ENCODE data around the gene BSND. TPM values are rescaled to one million over a fixed set of nuclear protein-coding genes. Genes with fewer than 3 reads are reported as not detected.
A peak's percentile ranks its signal among the peaks of the same experiment; 100 is the strongest.

BSND gene
- polyA plus RNA-seq, 1 donor = not detected

GRCh38 chr1:55038552-55038838, 39.8 kb downstream of the BSND start:
- no peak for DNase-seq
- 100% methylated on average over 2 of the region's 3 CpGs for WGBS (ENCODE audit: insufficient coverage, low lambda C conversion rate)
- peaks cover 22% of the 10 kb centered on the region for H3K4me1 ChIP-seq (ENCODE audit: control insufficient read depth, insufficient read depth, low read length)
- H3K4me3 ChIP-seq (ENCODE audit: low read length) = no peak overlapping the region
- no peak overlapping the region for H3K27ac ChIP-seq (ENCODE audit: low read length)
- H3K36me3 ChIP-seq (ENCODE audit: control insufficient read depth, insufficient read depth, low read length) = no peaks in the 10 kb centered on the region
- peaks cover 43% of the 10 kb centered on the region for H3K27me3 ChIP-seq (ENCODE audit: control insufficient read depth, insufficient read depth, low read length)
- peaks cover 8% of the 10 kb centered on the region for H3K9me3 ChIP-seq (ENCODE audit: control insufficient read depth, low read depth, low read length)

GRCh38 chr1:55038974-55039341, 40.2 kb downstream of the BSND start:
- H3K27ac ChIP-seq (ENCODE audit: low read length) = no peak overlapping the region
- no peak for DNase-seq
- peaks cover 8% of the 10 kb centered on the region for H3K9me3 ChIP-seq (ENCODE audit: control insufficient read depth, low read depth, low read length)
- H3K36me3 ChIP-seq (ENCODE audit: control insufficient read depth, insufficient read depth, low read length) = no peaks in the 10 kb centered on the region
- no CpG with 5 or more reads among the region's 9 CpGs for WGBS (ENCODE audit: insufficient coverage, low lambda C conversion rate)
- H3K27me3 ChIP-seq (ENCODE audit: control insufficient read depth, insufficient read depth, low read length) = peaks cover 43% of the 10 kb centered on the region
- H3K4me3 ChIP-seq (ENCODE audit: low read length) = no peak overlapping the region
- peaks cover 22% of the 10 kb centered on the region for H3K4me1 ChIP-seq (ENCODE audit: control insufficient read depth, insufficient read depth, low read length)

GRCh38 chr1:55039342-55040082, 40.8 kb downstream of the BSND start, which contains the start of gene PCSK9:
Gene PCSK9, plus strand, starts transcription at chr1:55039548. Its CDS starts 290 bp downstream, at chr1:55039838.
- Histone ChIP-seq H3K27me3 (ENCODE audit: control insufficient read depth, insufficient read depth, low read length) (peaks cover 43% of the 10 kb centered on the region), H3K4me3 (ENCODE audit: low read length) (peak within 1 kb of the TSS; percentile 32)
- no CpG with 5 or more reads among the region's 67 CpGs for WGBS (ENCODE audit: insufficient coverage, low lambda C conversion rate)

GRCh38 chr1:55040083-55040932, 41.6 kb downstream of the BSND start:
- Histone ChIP-seq H3K36me3 (ENCODE audit: control insufficient read depth, insufficient read depth, low read length) (no peaks in the 10 kb centered on the region), H3K4me3 (ENCODE audit: low read length) (peak overlapping the region; percentile 32), H3K27ac (ENCODE audit: low read length) (no peak overlapping the region), H3K27me3 (ENCODE audit: control insufficient read depth, insufficient read depth, low read length) (peaks cover 43% of the 10 kb centered on the region), H3K4me1 (ENCODE audit: control insufficient read depth, insufficient read depth, low read length) (peaks cover 22% of the 10 kb centered on the region), H3K9me3 (ENCODE audit: control insufficient read depth, low read depth, low read length) (peaks cover 8% of the 10 kb centered on the region)
- 0% methylated on average over 3 of the region's 49 CpGs for WGBS (ENCODE audit: insufficient coverage, low lambda C conversion rate)
- DNase-seq = peak in 1 of 2 donors; percentile 44

More at GRCh38 chr1:55039342-55040082, 40.8 kb downstream of the BSND start, which contains the start of gene PCSK9:
- Histone ChIP-seq H3K36me3 (ENCODE audit: control insufficient read depth, insufficient read depth, low read length) (no peaks in the 10 kb centered on the region), H3K27ac (ENCODE audit: low read length) (no peak within 1 kb of the TSS), H3K9me3 (ENCODE audit: control insufficient read depth, low read depth, low read length) (peaks cover 8% of the 10 kb centered on the region), H3K4me1 (ENCODE audit: control insufficient read depth, insufficient read depth, low read length) (peaks cover 22% of the 10 kb centered on the region)
- peak; percentile 40 to 72 for DNase-seq

GRCh38 chr1:55040933-55041494, 42.3 kb downstream of the BSND start:
- peaks cover 43% of the 10 kb centered on the region for H3K27me3 ChIP-seq (ENCODE audit: control insufficient read depth, insufficient read depth, low read length)
- H3K36me3 ChIP-seq (ENCODE audit: control insufficient read depth, insufficient read depth, low read length) = no peaks in the 10 kb centered on the region
- DNase-seq = no peak
- no peak overlapping the region for H3K27ac ChIP-seq (ENCODE audit: low read length)
- peaks cover 22% of the 10 kb centered on the region for H3K4me1 ChIP-seq (ENCODE audit: control insufficient read depth, insufficient read depth, low read length)
- H3K9me3 ChIP-seq (ENCODE audit: control insufficient read depth, low read depth, low read length) = peaks cover 8% of the 10 kb centered on the region
- WGBS (ENCODE audit: insufficient coverage, low lambda C conversion rate) = 80% methylated on average over 1 of the region's 5 CpGs
- peak overlapping the region; percentile 8 for H3K4me3 ChIP-seq (ENCODE audit: low read length)

- H3K27me3 ChIP-seq (ENCODE audit: control insufficient read depth, insufficient read depth, low read length) = peaks cover 43% of the 10 kb centered on the region
- H3K4me3 ChIP-seq (ENCODE audit: low read length) = no peak overlapping the region
- H3K9me3 ChIP-seq (ENCODE audit: control insufficient read depth, low read depth, low read length) = peaks cover 8% of the 10 kb centered on the region
- no peak overlapping the region for H3K27ac ChIP-seq (ENCODE audit: low read length)
- H3K36me3 ChIP-seq (ENCODE audit: control insufficient read depth, insufficient read depth, low read length) = no peaks in the 10 kb centered on the region
- peaks cover 22% of the 10 kb centered on the region for H3K4me1 ChIP-seq (ENCODE audit: control insufficient read depth, insufficient read depth, low read length)
- WGBS (ENCODE audit: insufficient coverage, low lambda C conversion rate) = no CpG with 5 or more reads among the region's 3 CpGs
- DNase-seq = no peak
These were observed 42.9 kb downstream of the BSND start for GRCh38 chr1:55041613-55042012.

GRCh38 chr1:55043011-55043410, 44.3 kb downstream of the BSND start:
- Histone ChIP-seq H3K36me3 (ENCODE audit: control insufficient read depth, insufficient read depth, low read length) (no peaks in the 10 kb centered on the region), H3K27me3 (ENCODE audit: control insufficient read depth, insufficient read depth, low read length) (peaks cover 37% of the 10 kb centered on the region), H3K27ac (ENCODE audit: low read length) (no peak overlapping the region), H3K4me1 (ENCODE audit: control insufficient read depth, insufficient read depth, low read length) (peaks cover 22% of the 10 kb centered on the region), H3K4me3 (ENCODE audit: low read length) (no peak overlapping the region), H3K9me3 (ENCODE audit: control insufficient read depth, low read depth, low read length) (peaks cover 8% of the 10 kb centered on the region)
- no peak for DNase-seq
- WGBS (ENCODE audit: insufficient coverage, low lambda C conversion rate) = no CpG with 5 or more reads among the region's 2 CpGs

- H3K27ac ChIP-seq (ENCODE audit: low read length) = no peak overlapping the region
- H3K4me3 ChIP-seq (ENCODE audit: low read length) = no peak overlapping the region
- DNase-seq = no peak
These were observed 45.0 kb downstream of the BSND start for GRCh38 chr1:55043726-55044125.

GRCh38 chr1:55044617-55045397, 46.1 kb downstream of the BSND start:
- no CpG with 5 or more reads among the region's 15 CpGs for WGBS (ENCODE audit: insufficient coverage, low lambda C conversion rate)
- peak in 1 of 2 donors; percentile 43 for DNase-seq
- H3K4me1 ChIP-seq (ENCODE audit: control insufficient read depth, insufficient read depth, low read length) = peaks cover 13% of the 10 kb centered on the region

More at GRCh38 chr1:55043726-55044125, 45.0 kb downstream of the BSND start:
- Histone ChIP-seq H3K27me3 (ENCODE audit: control insufficient read depth, insufficient read depth, low read length) (peaks cover 30% of the 10 kb centered on the region), H3K4me1 (ENCODE audit: control insufficient read depth, insufficient read depth, low read length) (peaks cover 22% of the 10 kb centered on the region), H3K9me3 (ENCODE audit: control insufficient read depth, low read depth, low read length) (peaks cover 8% of the 10 kb centered on the region), H3K36me3 (ENCODE audit: control insufficient read depth, insufficient read depth, low read length) (no peaks in the 10 kb centered on the region)
- no CpG with 5 or more reads among the region's 9 CpGs for WGBS (ENCODE audit: insufficient coverage, low lambda C conversion rate)

GRCh38 chr1:55045430-55045829, 46.7 kb downstream of the BSND start:
- no peak for DNase-seq
- H3K27me3 ChIP-seq (ENCODE audit: control insufficient read depth, insufficient read depth, low read length) = peaks cover 13% of the 10 kb centered on the region
- H3K9me3 ChIP-seq (ENCODE audit: control insufficient read depth, low read depth, low read length) = peaks cover 3% of the 10 kb centered on the region
- WGBS (ENCODE audit: insufficient coverage, low lambda C conversion rate) = no CpG with 5 or more reads among the region's 10 CpGs
- no peak overlapping the region for H3K4me3 ChIP-seq (ENCODE audit: low read length)
- H3K4me1 ChIP-seq (ENCODE audit: control insufficient read depth, insufficient read depth, low read length) = peaks cover 7% of the 10 kb centered on the region
- H3K27ac ChIP-seq (ENCODE audit: low read length) = no peak overlapping the region
- no peaks in the 10 kb centered on the region for H3K36me3 ChIP-seq (ENCODE audit: control insufficient read depth, insufficient read depth, low read length)

More at GRCh38 chr1:55044617-55045397, 46.1 kb downstream of the BSND start:
- Histone ChIP-seq H3K4me3 (ENCODE audit: low read length) (no peak overlapping the region), H3K27ac (ENCODE audit: low read length) (no peak overlapping the region), H3K9me3 (ENCODE audit: control insufficient read depth, low read depth, low read length) (peaks cover 4% of the 10 kb centered on the region), H3K36me3 (ENCODE audit: control insufficient read depth, insufficient read depth, low read length) (no peaks in the 10 kb centered on the region), H3K27me3 (ENCODE audit: control insufficient read depth, insufficient read depth, low read length) (peaks cover 20% of the 10 kb centered on the region)

Measured in large intestine (tissue), 3 donors.